DOHH2 (cell line): Measurements from ENCODE around the gene SSC5D.
A peak's percentile ranks its signal among the peaks of the same experiment; 100 is the strongest.

ENCODE experiments used
- H3F3A ChIP-seq: fragments of 200-600 bp; sonication (generic), shearing (Covaris generic); 2 replicates; pipeline ENCODE4 v1.6.0; 2016; ENCODE audit warnings: antibody characterized with exemption, mild to moderate bottlenecking; ENCODE audit not compliant: control insufficient read depth, insufficient read depth
- H3K27ac ChIP-seq: fragments of 200-600 bp; sonication (generic); 2 replicates; pipeline ENCODE4 v1.5.1; 2014; ENCODE audit warnings: low read depth, mild to moderate bottlenecking, low read length, moderate library complexity
- H3K27me3 ChIP-seq: fragments of 200-600 bp; sonication (generic); 2 replicates; pipeline ENCODE4 v1.6.1; 2014; ENCODE audit warnings: mild to moderate bottlenecking, low read length, mixed read lengths; ENCODE audit not compliant: control insufficient read depth
- H3K36me3 ChIP-seq: fragments of 200-600 bp; sonication (generic); 2 replicates; pipeline ENCODE4 v1.6.1; 2014; ENCODE audit warnings: mild to moderate bottlenecking, low read length, moderate library complexity, mixed read lengths; ENCODE audit not compliant: control insufficient read depth
- H3K4me1 ChIP-seq: fragments of 200-600 bp; sonication (generic); 2 replicates; pipeline ENCODE4 v1.6.1; 2014; ENCODE audit warnings: mild to moderate bottlenecking, low read length, mixed read lengths; ENCODE audit not compliant: control insufficient read depth
- H3K4me2 ChIP-seq: fragments of 200-600 bp; sonication (generic); 2 replicates; pipeline ENCODE4 v1.6.0; 2014; ENCODE audit warnings: mild to moderate bottlenecking, low read length, moderate library complexity
- H3K4me3 ChIP-seq: fragments of 200-600 bp; sonication (generic); 2 replicates; pipeline ENCODE4 v1.5.1; 2014; ENCODE audit warnings: mild to moderate bottlenecking, low read length, mixed read lengths
- H3K79me2 ChIP-seq: fragments of 200-600 bp; sonication (generic); 2 replicates; pipeline ENCODE4 v1.6.1; 2014; ENCODE audit warnings: mild to moderate bottlenecking, low read length, mixed read lengths; ENCODE audit not compliant: control insufficient read depth
- H3K9me2 ChIP-seq: fragments of 200-600 bp; sonication (generic); replicated peaks from 2 replicates; pipeline ENCODE4 v1.6.1; 2014; ENCODE audit warnings: mild to moderate bottlenecking, low read length, mixed read lengths; ENCODE audit not compliant: control insufficient read depth
- H3K9me3 ChIP-seq: fragments of 200-600 bp; sonication (generic); 2 replicates; pipeline ENCODE4 v1.6.1; 2014; ENCODE audit warnings: antibody characterized with exemption, low read length, mixed read lengths; ENCODE audit not compliant: control insufficient read depth, insufficient read depth
- H4K20me1 ChIP-seq: fragments of 200-600 bp; sonication (generic); 2 replicates; pipeline ENCODE4 v1.6.0; 2014; ENCODE audit warnings: low read depth, mild to moderate bottlenecking, antibody characterized with exemption, low read length, moderate library complexity; ENCODE audit not compliant: control insufficient read depth, insufficient read depth
- EZH2phosphoT487 ChIP-seq: fragments of 200-600 bp; sonication (generic); IDR thresholded peaks from 2 replicates; pipeline ENCODE4 v1.6.1; 2017; ENCODE audit warnings: borderline replicate concordance, mild to moderate bottlenecking, antibody characterized with exemption, low read length, moderate library complexity, mixed read lengths
- TF ChIP-seq, protein P1 (sequence below): fragments of 200-600 bp; sonication (generic); IDR thresholded peaks from one replicate; pipeline ENCODE4 v1.5.1; 2014; ENCODE audit warnings: antibody characterized with exemption, mild to moderate bottlenecking, low read depth, low read length; ENCODE audit not compliant: poor library complexity, severe bottlenecking

Gene SSC5D

DNA sequence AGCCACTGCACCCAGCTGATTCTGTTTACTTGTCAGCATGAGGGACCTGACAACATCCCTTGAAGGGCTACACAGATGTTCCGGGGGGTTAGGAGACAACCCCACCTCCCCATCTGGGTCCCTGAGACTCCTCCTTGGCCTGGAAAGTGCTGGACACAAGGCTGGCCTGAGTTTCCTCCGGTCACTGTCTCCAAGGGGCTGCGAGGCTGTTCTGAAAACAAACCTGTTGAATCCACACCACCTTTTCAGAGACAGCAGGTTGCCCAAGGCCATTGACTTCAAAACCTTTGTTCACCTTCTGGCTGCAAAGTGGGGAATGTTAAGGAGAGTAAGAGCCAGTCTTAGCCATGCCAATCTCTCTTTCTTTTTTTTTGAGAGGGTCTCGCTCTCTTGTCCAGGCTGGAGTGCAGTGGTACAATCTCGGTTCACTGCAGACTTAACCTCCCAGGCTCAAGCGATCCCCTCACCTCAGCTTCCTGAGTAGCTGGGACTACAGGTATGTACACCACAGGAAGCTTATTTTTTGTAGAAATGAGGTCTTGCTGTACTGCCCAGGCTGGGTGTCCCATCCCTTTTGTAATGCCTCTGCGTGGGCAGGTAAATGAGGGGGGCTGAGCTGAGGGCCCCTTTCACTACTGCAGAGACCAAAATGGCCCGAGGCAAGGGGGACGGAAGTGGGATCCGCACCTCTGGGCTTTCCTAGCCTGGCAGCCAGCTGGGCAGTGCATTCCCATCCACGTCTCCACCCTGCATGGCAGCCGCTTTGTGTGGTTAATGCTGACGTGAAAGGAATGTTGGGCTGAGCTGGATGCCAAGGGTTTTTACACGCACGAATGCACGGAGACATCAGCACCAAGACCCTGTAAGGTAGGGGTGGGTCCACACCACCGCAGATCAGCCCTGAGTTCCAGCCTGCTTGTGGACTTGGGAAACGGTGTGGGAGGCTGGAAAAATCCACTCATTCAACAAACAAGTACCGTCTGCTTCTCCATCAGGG, 13.7 kb upstream of the SSC5D start:
- H3K4me2 ChIP-seq = peak overlapping the region; percentile 85; the same call in 1 of the 2 replicates
- no peak overlapping the region for H3K27ac ChIP-seq
- H3K36me3 ChIP-seq = no peaks in the 10 kb centered on the region
- peaks cover 22% of the 10 kb centered on the region for H3K79me2 ChIP-seq
- no peaks in the 10 kb centered on the region for H4K20me1 ChIP-seq
- no peaks in the 10 kb centered on the region for H3K27me3 ChIP-seq
- 0 out of 2 replicates have a peak overlapping the region, but pooled peaks have one; percentile 86 for H3K4me3 ChIP-seq
- H3K4me1 ChIP-seq = peaks cover 24% of the 10 kb centered on the region
- no peak for TF ChIP-seq EZH2phosphoT487
- TF ChIP-seq, protein P1, sequence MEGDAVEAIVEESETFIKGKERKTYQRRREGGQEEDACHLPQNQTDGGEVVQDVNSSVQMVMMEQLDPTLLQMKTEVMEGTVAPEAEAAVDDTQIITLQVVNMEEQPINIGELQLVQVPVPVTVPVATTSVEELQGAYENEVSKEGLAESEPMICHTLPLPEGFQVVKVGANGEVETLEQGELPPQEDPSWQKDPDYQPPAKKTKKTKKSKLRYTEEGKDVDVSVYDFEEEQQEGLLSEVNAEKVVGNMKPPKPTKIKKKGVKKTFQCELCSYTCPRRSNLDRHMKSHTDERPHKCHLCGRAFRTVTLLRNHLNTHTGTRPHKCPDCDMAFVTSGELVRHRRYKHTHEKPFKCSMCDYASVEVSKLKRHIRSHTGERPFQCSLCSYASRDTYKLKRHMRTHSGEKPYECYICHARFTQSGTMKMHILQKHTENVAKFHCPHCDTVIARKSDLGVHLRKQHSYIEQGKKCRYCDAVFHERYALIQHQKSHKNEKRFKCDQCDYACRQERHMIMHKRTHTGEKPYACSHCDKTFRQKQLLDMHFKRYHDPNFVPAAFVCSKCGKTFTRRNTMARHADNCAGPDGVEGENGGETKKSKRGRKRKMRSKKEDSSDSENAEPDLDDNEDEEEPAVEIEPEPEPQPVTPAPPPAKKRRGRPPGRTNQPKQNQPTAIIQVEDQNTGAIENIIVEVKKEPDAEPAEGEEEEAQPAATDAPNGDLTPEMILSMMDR = no peak
- H3K9me3 ChIP-seq = no peaks in the 10 kb centered on the region
- H3F3A ChIP-seq = no peaks in the 10 kb centered on the region
- no peaks in the 10 kb centered on the region for H3K9me2 ChIP-seq

DNA sequence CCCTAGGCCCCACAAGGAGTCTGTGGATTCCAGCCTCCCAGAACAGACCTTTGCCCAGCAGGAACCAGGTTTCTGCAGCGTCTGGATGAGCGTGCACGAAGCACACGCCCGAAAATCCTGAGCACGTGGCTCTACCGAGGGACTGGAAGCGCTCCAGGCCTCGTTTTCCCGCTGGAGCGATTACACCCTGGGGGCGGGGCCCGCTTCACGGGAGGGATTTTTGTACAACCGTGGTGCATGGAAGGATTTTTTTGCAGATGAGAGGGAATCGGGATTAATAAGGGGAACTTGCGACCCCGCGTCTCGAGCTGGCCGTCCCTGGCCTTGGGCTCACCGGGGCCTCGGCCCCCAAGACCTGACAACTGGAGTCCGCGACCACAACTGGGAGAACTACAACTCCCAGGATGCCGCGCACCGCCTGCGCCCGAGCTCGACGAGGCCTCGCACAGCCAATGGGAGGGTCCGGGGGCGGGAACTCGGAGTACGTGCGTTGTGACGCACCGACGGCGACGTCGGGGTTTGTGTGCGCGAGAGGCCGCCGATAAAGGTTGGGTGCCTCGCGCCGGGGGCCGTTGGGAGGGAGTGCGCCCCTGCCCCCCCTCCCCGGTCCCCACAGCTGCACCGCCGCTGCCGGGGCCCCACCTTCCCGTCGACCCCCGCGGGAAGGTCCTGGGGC, 12.0 kb upstream of the SSC5D start, which contains the start of gene ZNF628:
TSS of gene ZNF628 (plus strand) at position 518 of the 676 bp plus-strand sequence. CDS start 3,294 bp downstream, outside the sequence.
- Histone ChIP-seq H3F3A (no peaks in the 10 kb centered on the region), H3K4me1 (peaks cover 24% of the 10 kb centered on the region), H3K79me2 (peaks cover 24% of the 10 kb centered on the region), H3K4me2 (peak within 1 kb of the TSS; percentile 85), H3K27me3 (no peaks in the 10 kb centered on the region), H3K9me3 (no peaks in the 10 kb centered on the region), H3K27ac (peak within 1 kb of the TSS; percentile 54), H3K36me3 (no peaks in the 10 kb centered on the region), H4K20me1 (no peaks in the 10 kb centered on the region), H3K9me2 (no peaks in the 10 kb centered on the region), H3K4me3 (peak within 1 kb of the TSS; percentile 95)
- TF ChIP-seq, protein P1 = no peak
- TF ChIP-seq EZH2phosphoT487 = no peak

DNA sequence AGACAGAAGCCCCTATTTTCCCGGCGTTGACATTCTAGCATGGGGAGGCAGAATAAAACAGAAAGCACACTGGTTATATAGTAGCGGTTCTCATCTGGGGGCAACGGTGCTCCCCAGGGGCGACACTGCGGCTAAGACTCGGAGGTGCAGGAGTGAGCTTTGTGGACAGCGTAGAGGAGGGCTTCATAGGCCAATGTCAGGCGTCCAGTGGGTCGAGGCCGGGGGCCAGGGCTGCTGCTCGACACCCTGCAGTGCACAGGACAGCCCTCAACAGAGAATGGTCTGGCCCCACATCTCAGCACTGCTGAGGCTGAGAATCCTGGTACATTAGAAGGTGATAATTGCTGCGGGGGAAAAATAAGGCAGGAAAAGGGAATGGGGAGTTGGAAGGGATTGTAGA, 10.3 kb upstream of the SSC5D start:
- peaks cover 24% of the 10 kb centered on the region for H3K79me2 ChIP-seq
- TF ChIP-seq, protein P1 = no peak
- TF ChIP-seq EZH2phosphoT487 = no peak
- no peaks in the 10 kb centered on the region for H3K27me3 ChIP-seq
- no peaks in the 10 kb centered on the region for H3K36me3 ChIP-seq
- H4K20me1 ChIP-seq = no peaks in the 10 kb centered on the region
- H3K9me2 ChIP-seq = no peaks in the 10 kb centered on the region
- H3K4me3 ChIP-seq = peak overlapping the region; percentile 95
- peak overlapping the region; percentile 73 for H3K4me2 ChIP-seq
- no peak overlapping the region for H3K27ac ChIP-seq
- H3F3A ChIP-seq = no peaks in the 10 kb centered on the region
- peaks cover 24% of the 10 kb centered on the region for H3K4me1 ChIP-seq
- H3K9me3 ChIP-seq = no peaks in the 10 kb centered on the region
